22Rv1 (cell line): ENCODE results near the gene B3GNT2.

Source experiments
- CTCF ChIP-seq: fragments of 450-650 bp; IDR thresholded peaks from 2 replicates; pipeline ENCODE4 v1.5.1; 2017; ENCODE audit warnings: mild to moderate bottlenecking
- ZFX ChIP-seq: fragments of 450-650 bp; IDR thresholded peaks from 2 replicates; pipeline ENCODE4 v1.6.1; 2017; ENCODE audit warnings: antibody characterized with exemption, borderline replicate concordance

DNA sequence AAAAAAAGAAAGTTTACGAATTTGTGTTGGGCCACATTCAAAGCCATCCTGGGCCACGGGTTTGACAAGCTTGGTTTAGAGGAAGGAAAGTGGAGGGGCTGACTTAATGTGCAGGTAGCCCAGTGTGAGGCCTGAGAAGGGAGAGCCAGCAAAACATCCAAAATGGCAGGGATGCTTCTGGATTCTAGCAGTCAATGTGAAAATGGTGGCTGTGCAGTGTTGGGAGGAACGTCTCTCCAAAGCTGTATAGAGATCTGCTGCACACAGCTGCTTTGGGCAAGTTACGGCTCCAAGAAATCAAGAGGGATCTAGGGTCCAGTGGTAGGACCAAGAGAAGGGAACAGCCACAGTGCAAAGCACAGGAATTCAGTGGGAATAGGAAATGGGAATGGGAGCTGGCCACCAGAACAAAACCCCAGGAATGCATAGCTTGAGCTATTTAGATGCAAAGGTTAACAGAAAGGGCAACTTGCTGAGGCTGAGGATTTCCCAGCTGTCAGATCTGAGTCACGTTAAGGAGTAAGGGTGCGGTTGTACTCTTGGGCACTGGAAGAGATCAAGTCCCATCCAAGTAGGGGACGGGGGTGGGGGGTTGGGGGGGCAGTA is 70.6 kb downstream of the B3GNT2 start:
- no peak for TF ChIP-seq CTCF
- no peak for TF ChIP-seq ZFX
